ENCODE measurements around the gene LRRTM4.

Gene LRRTM4

GRCh38 chr2:77470096-77470495 is 52.1 kb downstream of the LRRTM4 start:
- no peak for DNase-seq (ENCODE audit: low read depth)

GRCh38 chr2:77469106-77469505 is 53.1 kb downstream of the LRRTM4 start:
- no peak for DNase-seq (ENCODE audit: low read depth)

GRCh38 chr2:77459840-77460239 is 62.3 kb downstream of the LRRTM4 start:
- DNase-seq (ENCODE audit: low read depth), result no peak

GRCh38 chr2:77458216-77458615 is 64.0 kb downstream of the LRRTM4 start:
- no peak for DNase-seq (ENCODE audit: low read depth)

DNA sequence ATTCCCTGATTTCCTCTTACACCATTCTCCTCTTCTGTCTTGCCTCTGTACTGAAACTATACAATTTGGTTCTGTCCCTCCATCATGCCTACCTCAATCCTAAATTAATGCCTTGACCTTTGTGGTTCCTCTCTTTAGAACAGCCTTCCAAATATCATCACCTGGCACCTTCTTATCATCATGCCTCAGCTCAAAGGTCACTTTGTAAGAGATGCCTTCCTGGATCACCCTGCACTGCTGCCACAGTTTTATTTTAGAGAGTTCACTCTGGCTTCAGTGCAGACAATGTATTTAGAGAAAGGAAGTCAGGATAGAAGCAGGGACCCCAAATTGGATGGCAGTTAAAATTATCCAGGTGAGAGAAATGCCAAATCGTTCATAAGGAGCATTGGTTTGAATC is 64.5 kb downstream of the LRRTM4 start:
- no peak for DNase-seq (ENCODE audit: low read depth)

DNA sequence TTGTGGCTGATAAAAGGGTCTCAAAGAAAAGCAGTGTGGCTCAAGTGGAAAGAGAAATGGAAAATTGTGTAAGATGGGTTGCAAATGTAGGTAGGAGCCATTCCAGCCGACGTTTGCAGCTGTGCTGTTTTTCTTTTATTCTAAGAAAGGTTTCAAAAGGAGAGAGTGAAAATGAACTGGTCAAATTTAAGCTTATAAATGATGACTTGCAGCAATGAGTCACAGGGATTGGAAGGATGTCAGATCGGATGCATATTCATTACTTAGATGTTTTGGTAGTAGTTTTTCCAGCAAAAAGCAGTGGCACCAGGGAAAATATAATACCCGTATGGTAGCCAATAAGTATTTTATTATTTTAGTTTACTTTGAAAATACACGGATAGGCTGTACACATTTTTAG is 79.1 kb downstream of the LRRTM4 start:
- no peak for DNase-seq (ENCODE audit: low read depth)

- DNase-seq (ENCODE audit: low read depth), result no peak
These were observed 87.3 kb downstream of the LRRTM4 start for GRCh38 chr2:77434880-77435279.

DNA sequence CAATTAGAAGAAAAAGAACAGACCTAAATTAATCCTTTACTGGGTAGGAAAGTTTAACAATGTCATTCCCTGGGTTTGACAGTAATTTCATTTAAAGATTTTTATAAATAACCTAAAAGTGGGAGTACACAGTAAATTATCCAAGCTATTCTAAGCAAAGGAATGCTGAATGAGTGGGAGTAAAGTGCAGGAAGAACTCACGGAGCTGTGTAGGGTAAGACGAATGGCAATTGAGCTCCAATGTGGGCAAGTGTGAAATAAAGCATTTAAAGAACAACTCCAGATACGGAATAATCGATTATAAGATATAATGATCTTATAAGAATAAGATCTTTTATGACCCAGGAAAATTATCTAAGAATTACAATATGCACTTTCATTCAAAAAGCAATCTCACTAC is 93.2 kb downstream of the LRRTM4 start:
- DNase-seq (ENCODE audit: low read depth), result peak; percentile 4

DNA sequence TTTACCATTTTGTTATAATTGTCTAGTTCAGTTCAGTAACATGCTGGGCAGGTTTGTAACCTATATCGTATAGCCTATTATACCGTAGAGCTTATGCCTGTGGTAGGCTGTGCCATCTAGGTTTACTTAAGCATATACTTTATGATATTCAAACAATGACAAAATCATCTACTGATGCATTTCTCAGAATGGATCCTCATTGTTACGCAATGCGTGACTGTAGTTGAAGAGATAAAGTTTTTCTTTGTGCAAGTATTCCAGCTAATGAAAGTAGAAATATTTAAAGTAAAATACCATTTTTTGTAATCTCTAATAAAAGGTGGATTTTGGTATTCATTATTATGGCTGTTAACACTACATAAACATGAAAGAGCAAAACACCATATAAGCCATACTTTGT is 100.2 kb downstream of the LRRTM4 start:
- DNase-seq (ENCODE audit: low read depth), result no peak

DNA sequence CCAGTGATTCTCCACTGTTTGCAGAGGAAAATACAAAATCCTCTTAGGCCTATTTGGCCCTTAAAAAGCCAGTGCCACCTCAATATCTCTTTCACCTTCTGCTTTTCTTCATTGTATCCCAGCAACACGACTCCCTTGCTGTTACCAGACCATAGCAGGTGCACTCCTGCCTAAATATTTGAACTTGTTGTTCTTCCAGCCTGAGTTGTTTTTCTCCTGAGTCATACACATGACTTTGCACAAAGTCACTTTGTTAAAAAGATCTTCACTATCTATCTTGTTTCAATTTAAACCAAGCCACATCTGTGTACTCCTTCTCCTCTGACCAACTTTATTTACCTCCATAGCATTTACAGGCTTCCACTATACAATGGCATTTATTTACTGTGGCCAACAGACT is 103.6 kb downstream of the LRRTM4 start:
- DNase-seq (ENCODE audit: low read depth), result no peak

DNA sequence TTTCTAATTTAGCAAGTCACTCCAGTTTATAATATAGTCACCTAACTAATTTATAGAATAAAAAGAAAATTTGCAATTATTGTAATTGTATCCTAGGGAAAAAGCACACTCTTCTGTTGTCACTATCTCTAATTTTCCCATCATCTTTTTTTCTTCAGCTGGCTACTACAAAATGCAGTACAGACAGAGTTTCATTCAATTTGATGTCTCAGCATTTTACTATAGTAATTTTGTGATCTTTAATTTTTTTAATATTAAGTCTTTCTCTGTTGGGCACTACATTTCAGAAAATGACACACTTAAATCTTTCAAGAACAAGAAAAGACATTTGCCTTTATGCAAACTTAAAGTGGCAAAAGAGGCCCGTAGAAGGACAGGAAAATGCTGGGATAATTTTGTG is 118.0 kb downstream of the LRRTM4 start:
- DNase-seq (ENCODE audit: low read depth), result no peak

- DNase-seq (ENCODE audit: low read depth), result no peak
These were observed 123.1 kb downstream of the LRRTM4 start for GRCh38 chr2:77398970-77399600.

DNA sequence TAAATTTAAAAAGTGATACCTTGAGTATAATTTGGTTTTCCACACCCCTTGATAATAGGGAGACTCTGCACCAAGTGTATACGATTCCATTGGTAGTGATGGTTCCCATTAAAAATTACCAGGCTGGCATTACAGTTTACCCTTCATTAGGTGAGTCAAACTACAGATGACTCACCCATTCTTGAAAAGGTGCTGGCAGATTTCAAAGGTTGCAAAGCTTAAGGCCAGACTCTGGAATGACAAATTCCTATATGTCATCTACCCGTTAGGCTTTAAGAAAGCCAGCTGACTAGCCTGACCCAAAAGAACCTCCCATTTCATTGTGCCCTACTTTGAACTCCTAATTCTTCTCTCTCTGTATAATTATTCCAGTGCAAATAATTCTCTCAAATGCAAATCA is 124.4 kb downstream of the LRRTM4 start:
- no peak for DNase-seq (ENCODE audit: low read depth)

DNA sequence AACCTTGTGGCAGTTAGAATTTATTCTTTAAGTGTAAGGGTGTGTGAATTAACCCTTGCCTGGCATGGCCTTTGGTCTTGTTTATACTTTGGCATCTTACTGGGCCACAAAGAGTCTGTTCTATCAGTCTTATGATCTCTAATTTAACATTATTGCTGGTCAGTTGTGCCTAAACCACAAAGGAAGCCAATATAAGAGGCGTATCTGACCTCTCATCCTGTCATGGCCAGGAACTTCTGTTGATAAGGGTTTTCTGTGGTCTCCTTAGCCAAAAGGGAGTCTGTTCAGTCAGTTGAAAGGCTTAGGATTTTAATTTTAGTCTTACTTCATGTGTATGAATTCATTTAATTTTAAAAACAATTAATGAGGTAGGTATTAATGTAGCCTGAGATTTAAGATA is 127.2 kb downstream of the LRRTM4 start:
- no peak for DNase-seq (ENCODE audit: low read depth)

DNA sequence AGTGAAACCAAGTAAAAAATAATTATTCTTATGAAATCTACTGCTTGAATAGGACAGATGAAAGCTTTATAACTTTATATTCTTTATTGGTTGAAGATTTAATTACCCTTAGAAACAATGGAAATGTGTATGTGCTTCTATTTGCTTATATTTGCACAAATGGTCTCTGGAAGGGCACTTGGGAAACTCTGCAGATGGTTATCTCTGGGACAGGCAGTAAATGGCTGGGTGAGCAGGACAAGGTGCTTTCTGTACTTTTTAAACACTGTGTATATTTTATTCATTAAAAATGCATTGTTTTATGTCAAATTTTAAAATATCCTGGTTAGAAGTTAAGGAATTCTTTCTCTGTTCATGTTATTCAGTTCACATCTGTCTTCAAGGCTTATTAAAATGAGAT is 131.1 kb downstream of the LRRTM4 start:
- DNase-seq (ENCODE audit: low read depth), result no peak

DNA sequence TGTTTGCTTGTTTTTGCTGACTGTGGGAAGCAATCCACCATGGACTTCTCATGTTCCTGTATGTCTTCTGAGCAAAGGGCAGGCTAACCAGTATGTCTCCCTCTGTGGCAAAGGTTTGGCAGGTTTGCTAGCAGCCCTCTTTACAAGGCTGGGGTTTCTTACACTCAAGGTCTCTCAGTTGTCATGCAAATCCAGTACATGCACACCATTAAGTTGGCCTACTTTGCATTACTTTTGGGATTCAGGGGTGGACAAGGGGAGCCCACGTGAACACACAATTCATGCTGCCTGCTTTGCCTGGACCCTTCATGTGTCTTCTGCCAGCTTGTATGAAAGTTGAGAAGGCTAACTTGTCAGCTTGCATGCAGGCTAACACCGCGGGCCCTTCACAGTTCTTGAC is 134.9 kb downstream of the LRRTM4 start:
- DNase-seq (ENCODE audit: low read depth), result no peak

GRCh38 chr2:77372636-77373035 is 149.5 kb downstream of the LRRTM4 start:
- no peak for DNase-seq (ENCODE audit: low read depth)

- DNase-seq (ENCODE audit: low read depth), result no peak
These were observed 151.7 kb downstream of the LRRTM4 start for GRCh38 chr2:77370511-77370910.

DNA sequence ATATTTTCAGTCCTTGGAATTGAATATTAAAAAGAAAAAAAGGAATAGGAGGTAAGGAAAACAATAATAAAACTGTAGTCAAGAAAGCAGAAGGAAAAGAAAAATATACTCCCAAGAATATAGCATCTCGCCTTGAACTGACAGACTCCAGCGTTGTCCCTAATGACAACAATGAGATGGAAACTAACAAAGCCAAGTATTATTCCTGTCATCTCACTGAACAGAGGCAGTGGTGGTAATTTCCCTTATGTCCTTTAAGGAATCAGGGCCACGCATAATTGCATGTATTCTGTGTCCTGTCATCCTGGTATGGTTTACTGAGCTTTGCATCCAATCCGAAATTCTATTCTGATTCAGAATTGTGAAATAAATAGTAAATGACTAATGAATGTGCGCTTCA is 158.9 kb downstream of the LRRTM4 start:
- no peak for DNase-seq (ENCODE audit: low read depth)

DNA sequence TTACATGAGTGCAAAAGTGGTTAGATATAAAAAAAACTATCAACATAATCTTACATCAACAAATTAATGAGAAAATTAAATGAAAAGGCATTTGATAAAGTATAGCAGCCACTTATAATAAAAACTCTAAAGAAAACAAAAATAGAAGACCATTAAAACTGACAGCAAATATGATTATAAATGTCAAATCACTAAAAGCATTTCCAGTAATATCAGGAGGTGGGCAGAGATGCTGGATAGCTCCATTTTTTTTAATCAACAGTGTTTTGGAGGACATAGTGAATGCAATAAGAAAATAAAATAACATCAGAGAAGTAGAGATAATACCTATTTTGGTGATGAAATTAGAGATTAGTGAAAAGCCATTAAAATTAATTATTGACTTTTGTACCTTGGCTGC is 173.4 kb downstream of the LRRTM4 start:
- no peak for DNase-seq (ENCODE audit: low read depth)

GRCh38 chr2:77336013-77336412 is 186.2 kb downstream of the LRRTM4 start:
- no peak for DNase-seq (ENCODE audit: low read depth)

- no peak for DNase-seq (ENCODE audit: low read depth)
These were observed 193.8 kb downstream of the LRRTM4 start for GRCh38 chr2:77328134-77328931.

GRCh38 chr2:77325395-77325794 is 196.8 kb downstream of the LRRTM4 start:
- DNase-seq (ENCODE audit: low read depth), result no peak

- DNase-seq (ENCODE audit: low read depth), result no peak
These were observed 199.7 kb downstream of the LRRTM4 start for GRCh38 chr2:77322431-77322830.

Data from amniotic epithelial cell (primary cell).